Nasal cavity respiratory epithelium epithelial cell of viscerocranial mucosa (primary cell): ENCODE measurements around the gene EPN1. TPM values are rescaled to one million over a fixed set of nuclear protein-coding genes. Genes with fewer than 3 reads are reported as not detected.

Experiments used
- total RNA-seq: library from RNA; depleted of rRNA; stranded (reverse); fragments of >200 nt; gene quantifications from 2 replicates; pipeline ENCODE4 v1.2.3, GENCODE V29; 2014

EPN1 gene
- 21.5 and 192 TPM in 2 replicates for total RNA-seq

GRCh38 chr19:55674841-55675660, at the start of gene EPN1:
Gene EPN1 (plus strand): TSS chr19:55675226. CDS start chr19:55678628, 3,402 bp downstream.

GRCh38 chr19:55640577-55641425, 34.2 kb upstream of the EPN1 start, which contains the start of gene ZNF580:
Gene ZNF580 (plus strand): TSS chr19:55641002. CDS start chr19:55642509, 1,507 bp downstream.

GRCh38 chr19:55643003-55643886, 31.8 kb upstream of the EPN1 start, which contains the start of gene ZNF581:
Gene ZNF581 (plus strand): TSS chr19:55643649. CDS start chr19:55644572, 923 bp downstream.

GRCh38 chr19:55647732-55648584, 27.1 kb upstream of the EPN1 start, which contains the start of gene CCDC106:
Gene CCDC106 (plus strand): TSS chr19:55648212. CDS start chr19:55649047, 835 bp downstream.

GRCh38 chr19:55654868-55655647, 20.0 kb upstream of the EPN1 start, which contains the start of gene U2AF2:
Gene U2AF2 (plus strand): TSS chr19:55655035. CDS start chr19:55655105, 70 bp downstream.

GRCh38 chr19:55738302-55738701, 63.3 kb downstream of the EPN1 start, which contains the start of gene NLRP9:
Gene NLRP9 (minus strand): TSS chr19:55738402. CDS start chr19:55738374, 28 bp downstream.

GRCh38 chr19:55758797-55759196, 83.8 kb downstream of the EPN1 start, which contains the start of gene RFPL4A:
Gene RFPL4A (plus strand): TSS chr19:55759097. CDS start chr19:55761801, 2,704 bp downstream.

Other genes starting within 250 kb of the EPN1 start
- gene SHISA7, start 231.9 kb upstream of the EPN1 start, total RNA-seq: not detected in 2 replicates
- 34.8 and 39.6 TPM in 2 replicates for gene ISOC2, start 213.6 kb upstream of the EPN1 start, total RNA-seq
- gene C19orf85, start 210.5 kb upstream of the EPN1 start, total RNA-seq: not detected in 2 replicates
- 1.4 and 4.4 TPM in 2 replicates for gene ZNF628, start 198.6 kb upstream of the EPN1 start, total RNA-seq
- gene NAT14, start 190.0 kb upstream of the EPN1 start, total RNA-seq: 2.1 and 2.7 TPM in 2 replicates
- 0.36 TPM in 1 of 2 replicates, not detected in the other for gene SSC5D, start 186.8 kb upstream of the EPN1 start, total RNA-seq
- not detected in 2 replicates for gene SBK2, start 138.1 kb upstream of the EPN1 start, total RNA-seq
- gene SBK3, start 129.7 kb upstream of the EPN1 start, total RNA-seq: not detected in 2 replicates
- gene ZNF579, start 94.4 kb upstream of the EPN1 start, total RNA-seq: 2.4 and 6.7 TPM in 2 replicates
- 4.8 and 5.4 TPM in 2 replicates for gene FIZ1, start 75.7 kb upstream of the EPN1 start, total RNA-seq
- 14.8 and 16.1 TPM in 2 replicates for gene ZNF524, start 74.9 kb upstream of the EPN1 start, total RNA-seq
- 0.68 and 4.1 TPM in 2 replicates for gene ZNF865, start 69.6 kb upstream of the EPN1 start, total RNA-seq
- 4.1 and 5.1 TPM in 2 replicates for gene ZNF784, start 50.7 kb upstream of the EPN1 start, total RNA-seq
- 3.1 and 4.6 TPM in 2 replicates for gene ZNF580, start 34.2 kb upstream of the EPN1 start, total RNA-seq
- 14.4 and 16.8 TPM in 2 replicates for gene ZNF581, start 31.6 kb upstream of the EPN1 start, total RNA-seq
- 3.1 and 6.5 TPM in 2 replicates for gene CCDC106, start 27.0 kb upstream of the EPN1 start, total RNA-seq
- 121 and 156 TPM in 2 replicates for gene U2AF2, start 20.2 kb upstream of the EPN1 start, total RNA-seq
- gene NLRP9, start 63.2 kb downstream of the EPN1 start, total RNA-seq: not detected in 2 replicates
- gene RFPL4A, start 83.9 kb downstream of the EPN1 start, total RNA-seq: not detected in 2 replicates
- not detected in 2 replicates for gene RFPL4AL1, start 93.9 kb downstream of the EPN1 start, total RNA-seq
- not detected in 2 replicates for gene NLRP11, start 156.8 kb downstream of the EPN1 start, total RNA-seq
- not detected in 2 replicates for gene NLRP4, start 161.3 kb downstream of the EPN1 start, total RNA-seq